Measurements from ENCODE around the gene ZCCHC10.
"Not testable (repeated sequence)": the region's sequence is repeated elsewhere in the genome, so short reads cannot be mapped to it uniquely, and the experiment has no call there.

Gene ZCCHC10

DNA sequence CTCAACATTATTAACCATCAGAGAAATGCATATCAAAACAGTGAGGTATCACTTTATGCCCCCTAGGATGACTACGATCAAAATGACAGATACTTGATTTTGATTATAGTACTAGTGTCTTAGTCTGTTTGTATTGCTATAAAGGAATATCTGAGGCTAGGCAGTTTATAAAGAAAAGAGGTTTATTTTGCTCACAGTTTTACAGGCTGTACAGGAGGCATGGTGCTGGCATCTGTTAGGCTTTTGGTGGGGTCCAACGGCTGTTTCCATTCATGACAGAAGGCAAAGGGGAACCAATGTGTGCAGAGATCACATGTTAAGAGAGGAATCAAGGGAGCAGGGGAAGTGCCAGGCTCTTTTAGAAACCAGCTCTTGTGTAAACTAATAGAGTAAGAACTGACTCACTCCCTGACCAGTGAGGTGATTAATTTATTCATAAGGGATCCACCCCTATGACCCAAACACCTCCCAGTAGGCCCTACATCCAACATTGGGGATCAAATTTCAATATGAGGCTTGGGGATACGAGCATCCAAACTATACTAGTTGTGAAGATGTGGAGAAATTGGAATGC, 46.9 kb downstream of the ZCCHC10 start:
- DNase-seq (ENCODE audit: low read depth in 2 of 3, low spot score in 2 of 3) = no peak

DNA sequence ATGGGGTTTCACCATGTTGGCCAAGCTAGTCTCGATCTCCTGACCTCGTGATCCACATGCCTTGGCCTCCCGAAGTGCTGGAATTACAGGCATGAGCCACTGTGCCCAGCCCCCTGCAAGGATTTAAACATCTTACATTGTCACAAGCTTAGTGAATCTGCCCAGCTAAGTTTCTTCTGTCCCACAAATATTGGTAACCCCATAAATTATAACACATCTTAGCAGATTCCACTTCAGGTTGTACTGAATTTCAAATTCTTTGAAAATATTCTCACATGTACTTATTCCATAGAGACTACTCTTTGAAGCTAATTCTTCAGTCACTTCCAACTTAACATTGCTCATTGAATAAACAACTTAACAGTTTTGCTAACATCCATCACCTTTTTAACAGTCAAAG, 49.5 kb downstream of the ZCCHC10 start:
- DNase-seq (ENCODE audit: low read depth in 2 of 3, low spot score in 2 of 3) = no peak

- not testable (repeated sequence) for DNase-seq (ENCODE audit: low read depth in 2 of 3, low spot score in 2 of 3)
Measured at GRCh38 chr5:132972436-132972828, 53.9 kb downstream of the ZCCHC10 start.

DNA sequence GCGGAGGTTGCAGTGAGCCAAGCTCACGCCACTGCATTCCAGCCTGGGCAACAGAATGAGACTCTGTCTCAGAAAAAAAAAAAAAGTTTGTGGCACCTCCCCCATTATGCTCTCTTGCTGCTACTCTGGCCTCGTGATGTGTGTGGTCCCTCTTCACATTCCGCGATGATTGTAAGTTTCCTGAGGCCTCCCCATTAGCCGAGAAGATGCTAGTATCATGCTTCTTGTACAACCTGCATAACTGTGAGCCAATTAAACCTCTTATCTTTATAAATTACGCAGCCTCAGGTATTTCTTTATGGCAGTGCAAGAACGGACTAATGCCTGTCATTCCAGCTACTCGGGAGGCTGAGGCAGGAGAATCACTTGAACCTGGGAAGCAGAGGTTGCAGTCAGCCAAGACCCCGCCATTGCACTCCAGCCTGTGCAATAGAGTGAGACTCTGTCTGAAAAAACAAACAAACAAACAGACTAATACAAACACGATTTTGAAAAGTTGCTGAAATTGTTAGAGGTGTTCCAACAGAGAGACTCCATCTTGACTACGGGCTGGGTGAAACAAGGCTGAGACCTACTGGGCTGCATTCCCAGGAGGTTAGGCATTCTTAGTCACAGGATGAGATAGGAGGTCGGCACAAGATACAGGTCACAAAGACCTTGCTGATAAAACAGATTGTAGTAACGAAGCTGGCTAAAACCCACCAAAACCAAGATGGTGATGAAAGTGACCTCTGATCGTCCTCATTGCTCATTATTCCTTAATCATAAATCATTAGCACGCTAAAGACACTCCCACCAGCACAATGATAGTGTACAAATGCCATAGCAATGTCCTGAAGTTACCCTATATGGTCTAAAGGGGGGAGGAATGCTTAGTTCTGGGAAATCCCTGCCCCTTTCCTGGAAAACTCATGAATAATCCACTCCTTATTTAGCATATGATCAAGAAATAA, 54.6 kb downstream of the ZCCHC10 start:
- DNase-seq (ENCODE audit: low read depth in 2 of 3, low spot score in 2 of 3) = no peak

- DNase-seq (ENCODE audit: low read depth in 2 of 3, low spot score in 2 of 3) = no peak
Measured at GRCh38 chr5:132965120-132965519, 61.2 kb downstream of the ZCCHC10 start.

GRCh38 chr5:132963171-132964104, 62.9 kb downstream of the ZCCHC10 start, which contains the start of gene AFF4:
Gene AFF4, minus strand, starts transcription at chr5:132963634. Its CDS starts 26,445 bp downstream, at chr5:132937189.
- peak; percentile 69 to 79 (median 75) for DNase-seq (ENCODE audit: low read depth in 2 of 3, low spot score in 2 of 3)

- DNase-seq (ENCODE audit: low read depth in 2 of 3, low spot score in 2 of 3) = no peak
Measured at GRCh38 chr5:132962429-132963021, 63.8 kb downstream of the ZCCHC10 start.

- DNase-seq (ENCODE audit: low read depth in 2 of 3, low spot score in 2 of 3) = no peak
Measured at GRCh38 chr5:132961887-132962286, 64.5 kb downstream of the ZCCHC10 start.

- not testable (repeated sequence) for DNase-seq (ENCODE audit: low read depth in 2 of 3, low spot score in 2 of 3)
Measured at GRCh38 chr5:132961123-132961815, 65.1 kb downstream of the ZCCHC10 start.

- DNase-seq (ENCODE audit: low read depth in 2 of 3, low spot score in 2 of 3) = not testable (repeated sequence)
Measured at GRCh38 chr5:132956166-132956799, 70.1 kb downstream of the ZCCHC10 start.

DNA sequence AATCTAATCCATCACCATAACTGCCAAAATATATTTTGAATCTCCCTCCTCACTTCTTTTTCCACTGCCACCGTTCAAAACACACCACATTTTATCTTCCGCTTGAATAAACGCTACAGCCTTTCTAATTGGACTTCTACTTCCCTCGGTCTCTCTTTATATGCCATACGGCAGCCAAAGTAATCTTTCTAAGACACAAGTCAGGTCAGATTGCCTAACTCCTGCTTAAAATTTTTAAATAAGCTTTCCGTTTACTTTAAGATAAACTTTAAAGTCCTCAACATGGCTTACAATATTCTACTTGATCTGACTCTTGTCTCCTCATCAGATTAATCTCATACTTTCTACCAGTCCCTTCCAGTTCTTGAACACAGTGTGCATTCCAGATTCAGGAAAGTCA, 72.6 kb downstream of the ZCCHC10 start:
- DNase-seq (ENCODE audit: low read depth in 2 of 3, low spot score in 2 of 3) = no peak

- no peak for DNase-seq (ENCODE audit: low read depth in 2 of 3, low spot score in 2 of 3)
Measured at GRCh38 chr5:132952829-132953228, 73.5 kb downstream of the ZCCHC10 start.

DNA sequence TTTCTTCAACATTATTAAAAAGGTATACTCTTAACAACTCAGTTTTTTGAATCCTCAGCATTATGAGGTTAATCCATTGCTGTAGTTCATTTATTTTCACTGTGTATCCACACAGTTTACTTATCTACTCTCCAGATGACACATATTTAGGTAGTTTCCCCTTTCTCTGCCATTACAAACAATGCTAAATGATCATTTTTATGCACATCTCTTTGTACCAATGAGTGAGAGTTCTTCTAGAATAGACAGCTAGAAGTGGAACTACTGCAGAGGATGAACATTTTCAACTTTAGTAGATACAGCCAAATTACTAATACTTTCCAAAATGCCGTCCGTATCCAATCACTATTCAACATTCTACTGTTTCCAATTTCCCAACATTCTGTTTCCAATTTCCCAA, 74.5 kb downstream of the ZCCHC10 start:
- no peak for DNase-seq (ENCODE audit: low read depth in 2 of 3, low spot score in 2 of 3)

DNA sequence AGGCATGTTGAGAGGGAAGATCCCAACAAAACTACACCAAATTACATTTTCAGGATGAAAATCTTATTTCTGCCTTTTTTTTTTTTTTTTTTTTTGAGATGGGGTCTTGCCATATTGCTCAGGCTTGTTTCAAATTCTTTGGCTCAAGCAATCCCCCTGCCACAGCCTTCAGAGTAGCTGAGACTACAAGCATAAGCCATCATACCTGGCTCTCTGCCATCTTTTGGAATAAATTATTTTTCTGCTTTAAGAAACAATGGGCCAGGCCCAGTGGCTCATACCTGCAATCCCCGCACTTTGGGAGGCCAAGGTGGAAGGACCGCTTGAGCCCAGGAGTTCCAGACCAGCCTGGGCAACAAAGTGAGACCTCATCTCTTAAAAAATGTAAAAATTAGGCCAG, 77.2 kb downstream of the ZCCHC10 start:
- DNase-seq (ENCODE audit: low read depth in 2 of 3, low spot score in 2 of 3) = no peak

- DNase-seq (ENCODE audit: low read depth in 2 of 3, low spot score in 2 of 3) = no peak
Measured at GRCh38 chr5:132947671-132948070, 78.7 kb downstream of the ZCCHC10 start.
